Gastrocnemius medialis (tissue), 4 donors: ENCODE measurements around the gene KRTAP5-4.

Experiments
- POLR2A ChIP-seq, 2 donors: fragments of 450-650 bp; IDR thresholded peaks; one replicate each; pipeline ENCODE4 v1.6.1; 2017; ENCODE audit warnings: antibody characterized with exemption in 2 of 2, mild to moderate bottlenecking in 2 of 2, moderate library complexity in 2 of 2
- TF ChIP-seq, protein P1 (sequence below), 5 experiments: fragments of 450-650 bp in 3 of 5; fragments of 200-600 bp in 2 of 5; sonication (generic) in 2 of 5; IDR thresholded peaks in 4 of 5; conservative IDR thresholded peaks in 1 of 5; 1 replicate in 4 of 5; 2 replicates in 1 of 5; pipeline ENCODE4 v1.5.1; 2016 to 2019; ENCODE audit warnings: antibody characterized with exemption in 5 of 5, mild to moderate bottlenecking in 3 of 5, moderate library complexity in 3 of 5

DNA sequence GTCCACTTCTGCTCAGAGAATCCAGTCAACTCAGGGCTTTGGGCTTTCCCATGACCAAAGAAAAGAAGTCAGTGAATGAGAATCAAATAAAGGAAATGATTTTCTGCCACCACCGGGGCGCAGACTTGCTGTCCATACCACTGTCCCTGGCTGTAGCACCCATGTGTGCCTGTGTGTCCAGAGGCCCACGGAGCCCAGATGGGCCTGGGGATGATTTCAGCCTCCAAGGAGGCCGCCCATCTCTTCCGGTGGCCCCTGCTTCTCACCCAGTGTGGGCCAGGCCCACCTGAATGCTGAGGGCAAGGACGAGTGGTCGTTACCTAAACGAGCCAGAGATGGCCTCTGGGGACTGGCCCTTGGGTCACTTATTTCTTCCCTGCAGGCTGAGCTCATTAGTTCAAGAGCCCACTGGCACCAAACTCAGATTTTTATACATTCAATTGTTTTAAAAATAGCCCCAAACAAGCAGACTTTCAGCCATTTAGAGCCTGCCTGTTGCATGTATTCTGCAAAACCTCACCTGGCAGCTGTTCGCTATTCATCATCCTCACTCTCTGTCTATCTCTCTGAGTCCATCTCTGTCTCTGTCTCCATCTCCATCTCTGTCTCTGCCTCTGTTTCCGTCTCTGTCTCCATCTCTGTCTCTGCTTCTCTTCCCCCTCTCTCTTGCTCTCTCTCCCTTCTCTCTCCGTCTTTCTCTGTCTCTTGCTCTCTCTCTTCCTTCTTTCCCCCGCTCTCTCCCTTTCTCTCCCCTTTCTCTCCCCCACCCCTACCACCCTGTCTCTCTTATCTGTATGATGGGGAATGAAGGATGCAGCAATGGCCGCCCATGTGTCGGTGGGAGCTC lies 31.8 kb upstream of the KRTAP5-4 start:
- TF ChIP-seq, protein P1, sequence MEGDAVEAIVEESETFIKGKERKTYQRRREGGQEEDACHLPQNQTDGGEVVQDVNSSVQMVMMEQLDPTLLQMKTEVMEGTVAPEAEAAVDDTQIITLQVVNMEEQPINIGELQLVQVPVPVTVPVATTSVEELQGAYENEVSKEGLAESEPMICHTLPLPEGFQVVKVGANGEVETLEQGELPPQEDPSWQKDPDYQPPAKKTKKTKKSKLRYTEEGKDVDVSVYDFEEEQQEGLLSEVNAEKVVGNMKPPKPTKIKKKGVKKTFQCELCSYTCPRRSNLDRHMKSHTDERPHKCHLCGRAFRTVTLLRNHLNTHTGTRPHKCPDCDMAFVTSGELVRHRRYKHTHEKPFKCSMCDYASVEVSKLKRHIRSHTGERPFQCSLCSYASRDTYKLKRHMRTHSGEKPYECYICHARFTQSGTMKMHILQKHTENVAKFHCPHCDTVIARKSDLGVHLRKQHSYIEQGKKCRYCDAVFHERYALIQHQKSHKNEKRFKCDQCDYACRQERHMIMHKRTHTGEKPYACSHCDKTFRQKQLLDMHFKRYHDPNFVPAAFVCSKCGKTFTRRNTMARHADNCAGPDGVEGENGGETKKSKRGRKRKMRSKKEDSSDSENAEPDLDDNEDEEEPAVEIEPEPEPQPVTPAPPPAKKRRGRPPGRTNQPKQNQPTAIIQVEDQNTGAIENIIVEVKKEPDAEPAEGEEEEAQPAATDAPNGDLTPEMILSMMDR (IDR thresholded peaks at IDR 0.05 in 4 of 5, conservative IDR thresholded peaks at IDR 0.05 in 1 of 5): no peak
- no peak for TF ChIP-seq POLR2A (IDR thresholded peaks at IDR 0.05)
